NCI-H526 treated with DMSO at 0.1 percent for 48 hours (cell line): ENCODE data around the gene NLGN2.

ENCODE experiments used
- DNase-seq: peaks from one replicate; lab custom pipeline; 2025; lab: John Stamatoyannopoulos, UW

NLGN2 gene

DNA sequence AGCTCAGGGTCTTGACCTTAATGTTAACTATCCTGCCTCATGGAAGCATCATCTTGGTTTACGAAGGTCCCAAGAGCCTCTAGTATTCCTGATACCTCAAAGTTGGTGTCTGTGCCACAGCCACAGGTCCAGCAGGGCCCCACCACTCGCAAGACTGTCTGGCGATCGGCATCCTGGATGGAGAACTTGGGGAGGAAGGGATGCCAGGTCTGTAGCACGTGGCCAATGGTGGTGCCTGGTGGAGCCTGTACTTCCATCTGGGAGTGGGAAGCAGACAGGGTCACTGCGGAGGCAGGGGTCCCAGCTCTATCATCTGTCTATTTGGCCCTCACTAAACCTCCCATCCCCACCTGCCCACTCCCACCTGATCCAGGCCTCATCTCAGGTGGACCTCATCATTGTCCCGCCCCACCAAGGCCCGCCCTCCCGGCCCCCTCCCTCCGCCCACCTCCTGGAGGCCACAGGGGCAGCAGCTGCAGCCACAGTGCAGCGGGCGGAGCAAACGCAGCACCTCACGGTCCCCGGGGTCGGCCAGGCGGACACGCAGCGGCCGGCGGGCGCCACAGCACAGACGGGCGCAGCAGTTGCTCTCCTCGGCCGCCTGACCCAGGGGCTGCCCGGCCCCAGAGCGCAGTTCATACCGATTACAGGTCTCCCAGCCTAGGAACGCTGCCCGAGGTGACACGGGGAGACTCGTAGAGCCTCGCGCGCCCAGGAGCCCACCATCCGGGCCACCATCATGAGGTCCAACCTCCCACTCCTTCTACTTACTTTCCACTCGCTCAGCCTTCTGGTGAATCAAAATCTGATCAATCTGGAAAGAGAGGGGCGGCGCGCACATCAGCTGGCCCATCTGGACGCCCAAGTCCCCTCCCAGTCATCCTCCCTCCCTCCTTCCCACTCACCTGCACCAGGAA lies 14.7 kb upstream of the NLGN2 start:
- DNase-seq, result no peak

DNA sequence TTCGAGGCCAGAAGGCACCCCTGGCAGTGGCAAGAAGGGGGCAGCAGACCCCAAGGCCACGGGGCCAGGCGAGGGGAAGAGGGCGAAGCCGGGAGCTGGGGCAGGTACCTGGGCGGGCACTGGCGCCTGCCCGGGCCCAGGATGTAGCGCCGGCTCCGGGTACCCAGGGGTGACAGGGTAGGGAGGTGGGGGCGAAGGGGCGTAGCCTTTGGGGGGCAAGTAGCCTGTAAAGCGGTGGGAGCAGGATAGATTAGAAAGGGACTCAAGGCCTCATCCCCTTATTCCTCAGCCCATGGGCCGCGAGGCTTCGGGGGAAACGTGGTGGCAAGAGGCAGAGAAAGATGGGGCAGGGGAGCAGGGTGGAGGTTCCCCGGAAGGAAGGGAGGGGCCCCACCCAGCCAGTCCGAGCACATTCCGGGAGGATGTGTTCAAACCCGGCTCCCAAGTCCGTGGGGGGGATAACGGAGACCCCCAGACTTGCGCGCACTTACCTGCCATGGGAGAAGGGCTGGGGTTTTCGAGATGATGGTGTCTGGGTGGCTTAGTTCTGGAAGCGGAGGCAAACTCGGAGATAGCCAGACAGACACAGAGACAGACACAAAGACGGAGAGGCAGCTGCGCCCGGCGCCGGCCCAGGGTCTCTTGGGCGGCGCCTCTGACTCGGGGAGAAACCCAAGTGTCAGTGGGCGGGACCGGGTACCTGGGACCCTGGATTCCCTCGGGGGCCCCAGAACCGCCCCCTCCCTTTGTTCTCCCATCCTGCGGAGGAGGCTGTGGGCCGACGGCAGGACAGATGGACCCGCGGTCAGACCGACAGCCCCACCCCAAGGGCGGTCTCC lies 13.8 kb upstream of the NLGN2 start:
- DNase-seq, result no peak

DNA sequence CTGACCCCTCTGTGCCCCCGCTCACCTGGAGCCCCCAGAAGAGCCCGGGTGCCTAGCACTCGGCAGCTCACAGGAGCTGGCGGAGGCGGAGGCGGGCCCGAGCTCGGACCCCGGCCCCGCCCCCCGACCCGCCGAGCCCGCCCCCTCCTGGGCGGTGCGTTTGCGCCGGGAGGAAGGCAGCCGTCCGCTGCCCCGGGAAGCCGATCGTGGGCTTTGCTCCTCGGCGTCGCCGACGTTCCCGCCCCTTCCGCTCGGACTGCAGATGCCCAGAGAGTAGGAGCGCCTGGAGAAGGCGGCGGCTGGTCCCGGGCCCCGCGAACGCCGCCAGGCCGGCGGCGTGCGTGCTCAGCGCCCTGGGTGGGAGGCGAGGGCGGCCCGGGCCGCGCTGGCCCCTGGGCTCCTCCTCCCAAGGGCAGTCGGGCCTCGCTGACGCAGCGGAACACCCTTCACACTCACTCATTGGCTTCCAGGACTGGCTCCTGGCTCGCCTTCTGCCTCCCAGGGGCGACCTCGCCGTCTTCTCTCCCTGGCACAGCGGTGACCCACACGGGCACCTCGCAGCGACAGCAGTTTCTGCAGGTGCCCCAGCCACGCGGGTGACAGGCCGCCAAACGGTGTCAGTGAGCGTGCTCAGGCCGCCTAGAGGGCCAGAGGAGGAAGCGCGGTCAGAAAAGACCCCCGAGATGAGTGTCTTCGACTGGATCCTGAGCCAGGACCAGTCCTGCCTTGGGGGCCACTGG lies 13.0 kb upstream of the NLGN2 start, which contains the start of gene PLSCR3:
Gene PLSCR3, minus strand, starts transcription at position 74 of the 740 bp plus-strand sequence. CDS start 415 bp downstream, outside the sequence.
- DNase-seq, result peak; percentile 33

DNA sequence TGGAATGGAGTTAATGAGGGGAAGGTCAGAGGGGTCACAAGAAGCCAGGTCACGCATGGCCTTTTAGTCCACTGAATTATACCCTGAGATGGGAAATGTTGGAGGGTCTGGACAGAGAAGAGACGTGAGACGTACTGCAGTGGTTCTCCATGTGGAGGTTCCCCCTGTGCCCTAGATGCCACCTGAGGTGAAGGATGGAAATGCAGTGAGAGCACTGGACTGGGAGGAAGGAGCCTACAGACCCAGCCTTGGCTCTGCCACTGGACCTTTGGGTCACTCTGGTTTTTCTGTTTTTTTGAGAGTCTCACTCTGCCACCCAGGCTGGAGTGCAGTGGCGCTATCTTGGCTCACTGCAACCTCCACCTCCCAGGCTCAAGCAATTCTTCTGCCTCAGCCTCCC lies 11.5 kb upstream of the NLGN2 start:
- DNase-seq, result no peak

DNA sequence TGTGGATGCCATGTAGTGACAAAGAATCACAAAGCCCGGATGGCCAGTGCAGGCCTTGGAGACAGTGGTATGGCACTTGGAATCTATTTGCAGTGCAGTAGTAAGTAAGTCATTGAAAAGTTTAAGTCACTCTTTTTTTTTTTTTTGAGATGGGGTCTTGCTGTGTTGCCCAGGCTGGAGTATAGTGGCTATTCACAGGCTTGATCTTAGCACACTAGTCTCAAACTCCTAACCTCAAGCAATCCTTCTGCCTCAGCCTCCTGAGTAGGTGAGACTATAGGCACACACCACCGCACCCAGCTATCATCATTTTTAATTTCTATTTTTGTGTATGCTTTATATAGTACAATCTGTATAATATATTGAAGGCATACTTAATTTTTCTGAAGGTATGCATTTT lies 9.0 kb upstream of the NLGN2 start:
- DNase-seq, result no peak

DNA sequence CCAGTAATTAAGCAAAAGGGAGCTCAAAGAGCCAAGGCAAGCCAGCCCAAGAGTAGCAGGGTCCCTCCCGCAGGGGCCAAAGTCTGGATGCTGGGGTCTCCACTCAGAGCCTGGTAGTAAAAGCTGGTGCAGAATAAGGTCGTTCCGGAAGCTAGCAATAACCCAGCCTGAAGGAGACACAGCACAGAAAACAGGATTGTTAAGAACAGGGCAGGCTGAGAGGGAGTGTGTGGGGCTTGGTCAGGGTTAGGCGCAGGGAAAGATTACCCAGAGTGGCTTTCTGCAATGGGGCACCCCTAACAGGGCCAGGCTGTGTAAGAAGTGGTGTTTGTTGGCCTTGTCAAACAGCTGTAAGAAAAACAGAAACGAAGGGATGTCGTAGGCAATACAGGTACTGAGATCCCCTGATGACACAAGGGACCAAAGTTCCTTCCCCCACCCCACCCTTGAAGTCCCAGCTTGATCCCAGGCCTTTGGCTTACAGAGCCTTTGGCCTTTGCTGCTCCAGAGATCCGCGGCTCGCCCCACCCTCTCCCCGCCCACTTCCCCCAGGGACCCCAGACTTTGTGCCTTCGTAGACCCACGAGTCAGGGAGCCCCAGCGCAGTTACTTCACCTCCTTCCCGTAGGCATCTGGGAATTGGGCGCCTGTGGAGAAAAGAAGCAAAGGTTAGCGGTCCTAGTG lies 4.5 kb upstream of the NLGN2 start:
- DNase-seq, result no peak

DNA sequence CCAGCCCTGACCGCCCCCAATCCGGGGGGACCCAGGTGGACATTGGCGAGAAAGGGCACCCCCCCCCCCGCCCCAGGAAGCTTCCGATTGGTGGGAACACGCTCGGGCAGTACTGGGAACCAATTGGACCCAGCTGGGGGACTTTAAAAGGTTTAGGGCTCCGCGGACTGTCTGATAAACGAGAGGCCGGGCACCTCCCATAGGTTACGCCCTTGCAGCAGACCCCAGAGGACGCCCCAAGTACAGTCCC lies 4.0 kb upstream of the NLGN2 start:
- DNase-seq, result no peak

DNA sequence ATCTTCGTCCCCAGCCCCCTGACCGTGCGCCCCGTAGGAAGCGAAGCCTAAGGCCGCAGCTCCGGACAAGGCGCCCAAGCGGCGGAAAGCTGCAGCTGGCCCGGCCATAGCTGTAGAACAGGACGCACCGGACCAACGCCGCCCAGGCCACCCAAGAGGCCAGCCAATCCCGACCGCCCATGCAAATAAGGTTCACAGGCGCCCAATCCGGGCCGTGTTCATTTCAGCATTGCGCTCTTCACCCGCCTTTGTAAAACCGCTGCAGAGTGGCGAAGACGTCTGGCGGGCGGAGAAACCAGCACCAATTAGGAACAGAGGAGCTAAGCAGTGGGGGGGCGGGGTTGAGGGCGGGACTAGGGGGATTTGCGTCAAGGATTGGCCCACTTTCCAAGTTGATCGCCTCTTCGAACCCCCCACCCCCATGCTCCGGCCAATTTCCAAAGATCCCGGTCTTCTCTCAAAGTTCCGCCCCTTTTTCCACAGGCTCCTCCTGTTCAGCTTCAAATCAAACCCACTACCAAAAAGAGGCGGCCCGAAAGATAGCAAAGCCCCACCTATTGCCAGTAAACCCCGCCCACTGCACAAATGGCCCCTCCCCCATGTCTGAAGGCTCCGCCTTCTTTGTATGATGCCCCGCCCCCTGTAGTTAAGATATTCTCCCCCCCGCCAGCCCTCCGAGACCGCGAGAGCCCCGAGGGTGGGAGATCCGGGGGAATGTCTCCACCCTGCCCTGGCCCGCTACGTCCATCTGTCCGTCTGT lies 3.5 kb upstream of the NLGN2 start, which contains the start of gene TMEM256:
Gene TMEM256, minus strand, starts transcription at position 121 of the 760 bp plus-strand sequence. Its CDS starts 13 bp downstream, at position 108.
- peak; percentile 92 for DNase-seq

DNA sequence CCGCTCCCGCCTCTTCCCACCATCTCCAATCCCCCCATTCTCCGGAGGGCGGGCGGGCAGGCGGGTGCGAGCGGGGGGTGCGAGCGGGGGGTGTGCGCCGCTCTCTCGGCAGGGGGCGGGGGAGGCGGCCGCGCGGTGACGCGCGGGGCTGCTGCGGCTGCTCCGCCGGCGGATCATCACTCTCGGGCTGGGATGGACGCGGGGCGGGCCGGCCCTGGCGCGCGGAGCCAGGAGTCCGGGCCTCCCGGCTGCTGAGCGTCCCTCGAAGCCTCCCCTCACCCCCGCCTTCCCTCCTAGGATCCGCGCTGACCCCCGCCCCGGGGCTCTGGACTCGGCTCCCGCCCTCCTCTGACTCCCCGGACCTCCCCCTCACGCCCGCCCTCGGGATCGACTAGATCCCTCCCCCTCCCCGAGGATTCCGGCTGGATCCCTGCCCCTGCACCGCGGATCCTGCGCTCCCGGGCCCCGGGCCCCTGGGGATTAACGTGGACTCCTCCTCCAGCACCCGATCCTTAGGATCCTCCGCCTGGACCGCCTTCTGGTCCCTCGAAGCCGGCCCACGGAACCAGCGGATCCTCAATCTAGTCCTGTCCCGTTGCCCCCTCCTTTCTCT lies 2.8 kb upstream of the NLGN2 start:
- DNase-seq, result no peak

DNA sequence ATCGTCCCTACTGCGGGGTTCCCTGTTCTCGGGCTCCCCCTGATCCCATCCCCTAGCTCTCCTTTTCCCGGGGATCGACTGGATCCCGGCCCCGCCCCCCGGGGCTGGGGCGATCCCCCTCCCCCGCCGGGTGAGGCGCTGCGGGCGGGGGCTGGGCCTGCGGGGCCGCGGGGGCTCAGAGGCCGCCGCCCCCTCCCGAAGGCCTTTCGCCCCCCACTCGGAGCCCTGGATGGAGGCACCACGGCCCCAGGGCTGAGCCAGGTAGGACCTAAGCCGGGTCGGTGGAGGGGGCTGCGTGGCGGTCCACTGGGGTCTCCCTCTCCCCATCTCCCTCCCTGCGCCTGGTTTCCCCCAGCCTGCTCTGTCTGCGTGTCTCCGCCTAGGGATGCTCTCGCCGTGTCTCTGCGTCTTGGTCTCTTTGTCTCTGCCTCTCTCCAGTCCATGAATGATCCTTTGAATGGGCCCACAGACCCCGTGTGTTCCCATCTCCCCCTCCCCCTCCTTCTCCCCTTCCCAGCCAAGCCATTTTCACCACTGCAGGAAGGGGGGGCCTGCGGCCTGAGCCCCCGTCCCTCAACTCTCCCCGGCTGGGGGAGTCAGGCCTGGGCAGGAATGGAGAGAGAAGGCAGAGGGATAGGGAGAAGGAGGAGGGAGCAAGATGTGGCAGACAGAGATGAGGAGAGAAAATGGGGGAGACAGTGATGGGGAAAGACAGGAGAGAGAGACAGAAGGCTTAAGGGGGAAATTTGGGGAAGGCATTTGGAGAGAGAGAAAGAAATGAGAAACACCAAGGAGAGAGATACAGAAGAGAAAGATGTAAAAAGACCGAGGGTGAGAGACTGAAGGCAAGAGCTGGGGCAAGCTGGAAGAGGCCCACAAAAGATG lies 2.1 kb upstream of the NLGN2 start:
- DNase-seq, result no peak

DNA sequence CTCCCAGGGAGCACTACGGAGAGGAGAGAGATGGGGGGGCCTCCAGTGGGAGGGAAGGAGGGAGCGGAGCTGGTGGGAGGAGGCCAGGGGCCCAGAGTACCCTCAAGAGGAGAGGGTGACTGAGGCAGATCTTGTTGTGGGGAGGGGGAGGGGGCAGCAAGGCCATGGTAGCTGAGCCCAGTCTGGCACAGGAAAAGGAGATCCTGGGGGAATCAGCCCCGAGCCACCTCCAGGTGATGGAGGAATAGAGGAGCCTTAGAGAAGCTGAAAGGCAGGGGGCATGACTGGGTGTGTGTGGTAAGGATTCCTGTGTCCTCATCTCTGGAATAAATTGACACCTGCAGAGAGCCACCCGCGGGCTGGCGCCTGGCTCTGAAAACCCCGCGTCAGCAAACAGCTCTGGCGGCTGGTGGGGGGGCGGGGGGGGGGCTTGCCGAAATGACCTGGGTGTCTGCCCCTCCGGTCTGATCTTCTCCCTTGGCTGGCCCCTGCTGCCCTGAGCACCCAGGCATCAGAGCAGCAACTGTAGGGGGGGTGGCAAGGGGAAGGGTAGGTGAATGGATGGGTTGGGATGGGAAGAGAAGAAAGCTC lies 1.3 kb upstream of the NLGN2 start:
- DNase-seq, result no peak

DNA sequence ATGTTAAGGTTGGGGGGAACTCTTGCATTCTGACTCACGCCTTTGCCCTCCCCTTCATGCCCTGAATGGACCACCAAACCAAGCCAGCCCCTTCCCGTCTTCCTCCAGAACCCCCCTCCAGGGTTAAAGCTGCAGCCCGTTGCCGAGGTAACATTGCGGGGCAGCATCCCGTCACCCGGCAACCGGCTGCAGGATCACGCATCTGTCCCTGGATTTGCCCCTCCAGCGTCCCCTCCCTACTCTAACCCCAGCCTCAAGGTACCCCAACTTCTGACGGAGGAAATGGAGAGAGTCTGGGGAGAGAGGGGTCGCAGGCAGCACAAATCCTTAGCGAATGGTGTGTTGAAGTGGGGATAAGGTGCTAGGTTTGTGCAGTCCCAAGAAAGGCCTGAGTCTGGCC lies 563 bp upstream of the NLGN2 start:
- no peak for DNase-seq

DNA sequence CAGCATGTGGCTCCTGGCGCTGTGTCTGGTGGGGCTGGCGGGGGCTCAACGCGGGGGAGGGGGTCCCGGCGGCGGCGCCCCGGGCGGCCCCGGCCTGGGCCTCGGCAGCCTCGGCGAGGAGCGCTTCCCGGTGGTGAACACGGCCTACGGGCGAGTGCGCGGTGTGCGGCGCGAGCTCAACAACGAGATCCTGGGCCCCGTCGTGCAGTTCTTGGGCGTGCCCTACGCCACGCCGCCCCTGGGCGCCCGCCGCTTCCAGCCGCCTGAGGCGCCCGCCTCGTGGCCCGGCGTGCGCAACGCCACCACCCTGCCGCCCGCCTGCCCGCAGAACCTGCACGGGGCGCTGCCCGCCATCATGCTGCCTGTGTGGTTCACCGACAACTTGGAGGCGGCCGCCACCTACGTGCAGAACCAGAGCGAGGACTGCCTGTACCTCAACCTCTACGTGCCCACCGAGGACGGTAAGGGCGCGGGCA lies 645 bp downstream of the NLGN2 start:
- DNase-seq, result no peak

DNA sequence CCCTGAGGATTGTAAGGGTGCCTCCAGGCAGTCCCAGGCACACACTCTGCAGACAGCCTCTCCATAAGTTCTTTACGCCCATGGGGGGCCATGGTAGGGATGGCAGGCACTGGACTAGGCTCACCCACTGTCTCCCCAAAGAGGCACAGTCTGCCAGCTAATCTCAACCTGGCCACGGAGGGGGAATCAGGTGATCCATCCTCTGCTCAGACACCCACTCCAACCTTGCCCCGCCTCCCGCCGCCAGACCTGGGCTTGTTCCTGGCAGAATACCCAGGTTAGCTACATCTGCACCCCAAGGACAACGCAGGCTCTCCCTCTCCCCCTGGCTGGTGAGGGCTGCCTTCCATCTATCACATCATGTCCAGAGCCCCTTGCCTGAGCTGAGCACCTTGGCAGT lies 1.2 kb downstream of the NLGN2 start:
- DNase-seq, result no peak

DNA sequence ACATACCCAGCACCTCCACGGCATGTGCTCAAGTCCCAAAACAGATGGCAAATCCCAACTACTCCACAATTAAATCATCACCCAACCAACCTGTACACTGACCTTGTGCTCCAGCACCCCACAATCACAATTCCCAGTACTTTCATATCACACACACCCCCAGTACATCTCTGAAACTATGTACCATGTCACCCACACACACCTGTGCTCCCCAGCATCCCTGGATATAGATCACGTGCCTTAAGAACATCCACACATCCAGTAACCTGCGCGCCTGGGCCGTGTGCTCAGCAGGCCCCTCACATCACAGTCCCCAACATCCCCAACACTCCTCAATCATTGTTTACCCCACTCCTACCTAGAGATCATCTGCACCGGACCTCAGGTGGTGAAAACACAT lies 2.1 kb downstream of the NLGN2 start:
- DNase-seq, result no peak

DNA sequence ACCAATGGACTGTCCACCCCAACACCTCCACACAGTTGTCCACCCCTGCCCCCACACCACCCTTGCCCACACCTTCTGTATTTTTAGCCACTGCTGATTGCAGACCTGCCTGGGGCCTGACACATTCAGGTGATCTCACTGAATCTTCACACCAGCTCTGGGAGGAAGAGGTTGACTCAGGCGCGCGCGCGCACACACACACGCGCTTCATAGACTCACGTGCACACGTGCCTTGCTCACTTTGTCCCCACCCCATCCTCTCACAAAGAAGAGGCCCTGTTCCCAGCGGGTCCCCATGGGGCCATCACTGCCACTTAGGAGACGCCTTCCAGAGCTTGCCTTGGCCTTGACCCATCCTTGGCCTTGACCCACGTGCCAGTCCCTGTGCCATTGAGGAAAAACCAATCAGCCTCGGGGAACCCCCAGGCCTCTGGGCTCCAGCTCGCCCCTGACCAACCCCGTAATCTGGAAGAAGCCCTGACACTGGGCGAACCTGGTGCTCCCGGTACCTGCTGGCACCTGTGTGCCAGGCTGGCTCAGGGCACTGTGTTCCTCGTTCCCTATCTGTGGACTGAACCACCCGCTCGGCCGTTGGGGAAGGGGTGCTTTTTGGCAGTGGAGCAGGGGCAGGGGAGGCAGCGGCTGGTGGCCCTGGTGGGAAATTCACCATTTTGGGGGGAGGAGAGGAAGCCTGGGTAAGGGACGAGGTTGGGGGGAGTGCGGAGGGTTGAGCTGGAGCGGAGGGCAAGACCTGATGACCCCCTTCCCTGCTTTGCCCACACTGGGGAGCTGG lies 3.2 kb downstream of the NLGN2 start:
- DNase-seq, result no peak

DNA sequence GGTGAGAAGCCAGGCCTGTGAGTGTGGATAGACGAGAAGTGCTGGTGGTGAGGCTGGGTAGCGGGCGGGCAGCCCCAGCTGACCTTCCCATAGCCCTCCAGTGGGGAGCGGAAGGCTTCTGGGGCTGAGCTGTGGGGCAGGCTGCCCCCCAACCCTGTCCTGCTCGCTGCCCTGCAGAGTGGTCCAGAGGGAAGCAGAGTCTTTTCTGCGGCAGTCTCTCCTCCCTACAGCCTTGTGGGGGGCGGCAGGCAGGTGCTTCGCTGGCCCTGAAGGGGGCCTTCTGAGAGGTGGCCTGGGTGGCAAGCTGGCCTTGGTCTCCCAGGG lies 3.7 kb downstream of the NLGN2 start:
- no peak for DNase-seq

DNA sequence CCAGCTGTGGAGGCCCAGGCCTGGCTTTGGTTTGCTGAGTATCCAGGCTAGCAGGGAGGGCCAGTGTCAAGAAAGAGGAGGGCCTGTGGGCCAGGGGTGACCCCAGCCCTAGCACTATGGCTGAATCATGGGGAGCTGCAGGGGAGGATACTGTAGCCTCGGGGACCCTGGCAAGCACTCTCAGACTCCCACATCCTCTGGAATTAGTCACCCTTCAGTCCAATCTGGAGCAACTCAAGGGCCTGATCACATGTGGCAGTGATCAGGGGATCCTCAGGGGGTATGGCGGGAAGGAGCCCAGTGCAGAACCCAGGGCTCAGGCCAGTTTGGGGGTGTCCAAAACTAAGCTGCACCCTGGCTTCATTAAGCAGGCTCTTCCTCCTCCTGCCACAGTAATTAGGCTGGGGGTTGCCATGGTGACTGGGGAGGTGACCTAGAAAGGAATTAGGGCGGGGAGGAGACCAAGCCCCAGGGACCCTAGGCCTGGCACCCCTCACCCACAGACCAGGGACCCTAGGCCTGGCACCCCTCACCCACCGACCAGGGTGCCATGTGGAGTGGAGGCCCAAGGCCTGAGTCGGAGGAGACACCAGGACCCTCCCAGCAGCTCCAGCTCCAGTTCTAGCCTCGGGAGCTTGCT lies 5.8 kb downstream of the NLGN2 start:
- DNase-seq, result no peak
